Endothelial cell of umbilical vein (primary cell): Measurements from ENCODE around the gene SLIT2. TPM values are rescaled to one million over a fixed set of nuclear protein-coding genes. Genes with fewer than 3 reads are reported as not detected.

Experiments
- BruUV-seq: library from RNA; stranded (reverse); fragments of 400-500 nt; replicated peaks from 2 replicates; lab custom pipeline; 2021; lab: Mats Ljungman, UMichigan
- CTCF ChIA-PET: fragments of 300-600, 350-600 bp; sonication (Branson Sonifier 250); formaldehyde crosslinking; loops from one replicate; lab custom pipeline; 2021; ENCODE audit warnings: antibody characterized with exemption, inconsistent platforms; lab: Charles Lee
- POLR2A ChIA-PET: fragments of 300-600, 350-600 bp; sonication (Branson Sonifier 250); formaldehyde crosslinking; loops from one replicate; lab custom pipeline; 2021; ENCODE audit warnings: antibody characterized with exemption, inconsistent platforms; lab: Charles Lee
- DNase-seq: peaks from one replicate; pipeline ENCODE4 v3.0.0-alpha.2; 2011; ENCODE audit warnings: low read depth, low spot score
- FAIRE-seq: peaks from 2 replicates; lab custom pipeline; 2011; peaks lifted over from hg19 to GRCh38; lab: Jason Lieb, UNC
- H2AFZ ChIP-seq: 2 replicates; pipeline ENCODE4 v1.6.0; 2012; ENCODE audit warnings: low read depth, low read length, control low read depth, inconsistent platforms
- H3K27ac ChIP-seq: 2 replicates; pipeline ENCODE4 v1.5.1; 2011; ENCODE audit warnings: low read depth, mild to moderate bottlenecking, control low read depth, low read length, moderate library complexity; ENCODE audit not compliant: insufficient read depth
- H3K27me3 ChIP-seq, 2 experiments: 2 replicates each; pipeline versions ENCODE4 v1.6.0 to v1.6.1; 2011; ENCODE audit warnings: low read length in 2 of 2, mixed read lengths in 1 of 2; ENCODE audit not compliant: control insufficient read depth in 2 of 2, insufficient read depth in 2 of 2
- H3K36me3 ChIP-seq, 2 experiments: 2 replicates in 1 of 2; 3 replicates in 1 of 2; pipeline ENCODE4 v1.5.1; 2011; ENCODE audit warnings: low read length in 2 of 2, mild to moderate bottlenecking in 1 of 2, moderate library complexity in 1 of 2; ENCODE audit not compliant: control insufficient read depth in 2 of 2, insufficient read depth in 2 of 2; ENCODE audit errors: extremely low read depth in 1 of 2
- H3K4me1 ChIP-seq: 3 replicates; pipeline ENCODE4 v1.5.1; 2011; ENCODE audit warnings: mild to moderate bottlenecking, low read length; ENCODE audit not compliant: control insufficient read depth, insufficient read depth; ENCODE audit errors: extremely low read depth
- H3K4me2 ChIP-seq: 2 replicates; pipeline ENCODE4 v1.6.1; 2011; ENCODE audit warnings: low read length, control low read depth, mixed read lengths; ENCODE audit not compliant: insufficient read depth
- H3K4me3 ChIP-seq, 3 experiments: fragments of 200-600 bp in 1 of 3; sonication (generic), shearing (Covaris generic) in 1 of 3; replicated peaks in 1 of 3; 2 replicates each; pipeline ENCODE4 v1.5.1; 2011 to 2016; ENCODE audit warnings: control low read depth in 3 of 3, low read length in 3 of 3, mild to moderate bottlenecking in 2 of 3, inconsistent platforms in 1 of 3, low read depth in 1 of 3, moderate library complexity in 1 of 3; ENCODE audit not compliant: insufficient read depth in 1 of 3
- H3K79me2 ChIP-seq: 2 replicates; pipeline ENCODE4 v1.6.0; 2012; ENCODE audit warnings: low read length, inconsistent platforms; ENCODE audit not compliant: control insufficient read depth, insufficient read depth
- H3K9ac ChIP-seq: replicated peaks from 2 replicates; pipeline ENCODE3; 2011; ENCODE audit warnings: low read length, control low read depth; ENCODE audit not compliant: insufficient read depth; ENCODE audit errors: extremely low read depth
- H3K9me1 ChIP-seq: replicated peaks from 3 replicates; pipeline ENCODE4 v1.6.0; 2011; ENCODE audit warnings: mild to moderate bottlenecking, low read length; ENCODE audit not compliant: control insufficient read depth, insufficient read depth; ENCODE audit errors: extremely low read depth
- H3K9me3 ChIP-seq: replicated peaks from 2 replicates; pipeline ENCODE4 v1.5.1; 2012; ENCODE audit warnings: low read length, inconsistent platforms; ENCODE audit not compliant: control insufficient read depth, insufficient read depth
- H4K20me1 ChIP-seq: replicated peaks from 2 replicates; pipeline ENCODE3; 2011; ENCODE audit warnings: mild to moderate bottlenecking, low read length; ENCODE audit not compliant: control insufficient read depth, insufficient read depth; ENCODE audit errors: extremely low read depth
- CTCF ChIP-seq, 2 donors: IDR thresholded peaks; 1 replicate in 1 of 2; 2 replicates in 1 of 2; pipeline ENCODE4 v1.5.1; 2011; ENCODE audit warnings: low read length in 2 of 2, mild to moderate bottlenecking in 2 of 2, moderate library complexity in 2 of 2, control low read depth in 1 of 2, inconsistent platforms in 1 of 2, low read depth in 1 of 2; ENCODE audit not compliant: insufficient read depth in 1 of 2; ENCODE audit errors: extremely low read depth in 1 of 2
- EZH2 ChIP-seq: IDR thresholded peaks from 2 replicates; pipeline ENCODE4 v1.6.1; 2012; ENCODE audit warnings: borderline replicate concordance, low read depth, mild to moderate bottlenecking, moderate library complexity, low read length, inconsistent platforms; ENCODE audit not compliant: severe bottlenecking
- FOS ChIP-seq: IDR thresholded peaks from 2 replicates; pipeline ENCODE4 v1.6.1; 2011; ENCODE audit warnings: mild to moderate bottlenecking, low read length, moderate library complexity, borderline replicate concordance; ENCODE audit not compliant: insufficient read depth
- GATA2 ChIP-seq: IDR thresholded peaks from 2 replicates; pipeline ENCODE4 v1.7.0; 2011; ENCODE audit warnings: low read depth, mild to moderate bottlenecking, moderate library complexity, mixed read lengths, low read length; ENCODE audit not compliant: insufficient read length, insufficient read depth
- JUN ChIP-seq: IDR thresholded peaks from 2 replicates; pipeline ENCODE4 v1.6.1; 2011; ENCODE audit warnings: borderline replicate concordance, low read depth; ENCODE audit not compliant: insufficient read length, insufficient read depth
- MAX ChIP-seq: IDR thresholded peaks from 2 replicates; pipeline ENCODE4 v1.6.1; 2011; ENCODE audit not compliant: insufficient read depth, insufficient read length
- MYC ChIP-seq: IDR thresholded peaks from one replicate; pipeline ENCODE4 v1.6.1; 2011; ENCODE audit warnings: mild to moderate bottlenecking, low read depth, low read length
- POLR2A ChIP-seq: IDR thresholded peaks from 2 replicates; pipeline ENCODE4 v1.6.1; 2012; ENCODE audit warnings: low read depth, mild to moderate bottlenecking, control low read depth, low read length
- POLR2AphosphoS5 ChIP-seq: IDR thresholded peaks from 2 replicates; pipeline ENCODE4 v1.6.1; 2012; ENCODE audit warnings: low read depth, mild to moderate bottlenecking, control low read depth, low read length, moderate library complexity; ENCODE audit not compliant: insufficient read depth
- dilution Hi-C: fragments of 300-500 bp; cut with MboI; formaldehyde crosslinking; loops from one replicate; pipeline ENCODE4 v1.15.0; 2019; ENCODE audit warnings: low sequenced_read_pairs; ENCODE audit not compliant: extremely low pct_ligation_motif_present
- intact Hi-C: fragments of 100-400 bp; cut with micrococcal nuclease; formaldehyde crosslinking; loops from one replicate; pipeline ENCODE4 v1.10.0; 2022
- polyA plus RNA-seq, 4 experiments: library from polyadenylated mRNA; depleted of rRNA in 3 of 4; stranded (reverse) in 3 of 4; unstranded in 1 of 4; fragments of >200 nt; gene quantifications; 2 replicates each; pipeline versions ENCODE4 v1.2.1 to v1.2.3, GENCODE V29; 2011 to 2012; ENCODE audit warnings: missing spikeins in 1 of 4
- total RNA-seq: library from RNA; stranded (reverse); gene quantifications from 2 replicates; pipeline ENCODE4 v1.2.3, GENCODE V29; 2021

The SLIT2 gene
- total and polyA plus RNA-seq, 2 donors (not counting 3 experiments of a cell fraction or from before 2014, with no cell fraction given) = 9.3 to 22.2 TPM

- Histone ChIP-seq H3K9me1 (no peaks in the 10 kb centered on the region), H4K20me1 (no peaks in the 10 kb centered on the region), H3K36me3 (no peaks in the 10 kb centered on the region), H3K4me2 (no peak overlapping the region), H3K4me3 (no peak overlapping the region), H3K4me1 (no peaks in the 10 kb centered on the region), H3K27me3 (no peaks in the 10 kb centered on the region), H3K79me2 (no peaks in the 10 kb centered on the region), H3K27ac (no peak overlapping the region), H2AFZ (no peak overlapping the region), H3K9ac (no peak overlapping the region), H3K9me3 (no peaks in the 10 kb centered on the region)
- dilution Hi-C loops = no loop called here
- CTCF ChIA-PET = no interaction called here
- DNase-seq (peak; percentile 6), FAIRE-seq (no peak)
- intact Hi-C loops = no loop called here
- no peak for TF ChIP-seq GATA2
- TF ChIP-seq MAX = no peak
- TF ChIP-seq POLR2AphosphoS5 = no peak
- TF ChIP-seq POLR2A = no peak
- no peak for TF ChIP-seq JUN
- no peak for TF ChIP-seq EZH2
- no peak for TF ChIP-seq FOS
- no peak for TF ChIP-seq CTCF (IDR thresholded peaks at IDR 0.05; ENCODE audit: extremely low read depth in 1 of 2, insufficient read depth in 1 of 2, low read depth in 1 of 2, low read length in 2 of 2)
- TF ChIP-seq MYC = no peak
- no TSS peak for BruUV-seq
- POLR2A ChIA-PET = no interaction called here
Measured at GRCh38 chr4:20203508-20203907, 48.2 kb upstream of the SLIT2 start.
